Central memory CD4-positive, alpha-beta T cell (primary cell): ENCODE results near the gene SIAH3.

ENCODE experiments used
- DNase-seq: peaks from one replicate; pipeline ENCODE4 v3.0.0; 2022

Gene SIAH3

GRCh38 chr13:45731455-45731854, 120.1 kb downstream of the SIAH3 start:
- DNase-seq, result no peak

DNA sequence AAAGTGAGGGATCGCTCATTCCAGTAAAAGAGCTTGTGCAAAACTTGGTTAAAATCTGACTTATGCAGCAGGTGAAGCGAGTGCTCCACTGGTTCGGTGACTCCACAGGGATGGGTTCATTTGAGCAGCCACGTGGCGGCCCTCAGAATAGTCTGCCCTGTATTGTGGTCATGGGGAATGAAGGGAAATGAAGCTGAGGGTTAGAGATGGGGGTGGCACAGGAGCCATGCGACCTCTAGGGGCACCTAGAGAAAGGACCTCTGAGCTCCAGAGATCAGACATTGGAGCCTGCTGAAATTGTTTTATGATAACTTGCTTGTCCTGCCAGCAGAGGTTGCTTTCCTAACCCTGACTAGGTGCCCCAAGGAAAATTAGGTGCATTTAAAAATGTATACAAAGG, 122.8 kb downstream of the SIAH3 start:
- DNase-seq, result no peak
